DMS53 treated with DMSO at 0.1 percent for 48 hours (cell line): ENCODE results near the gene EML6.
"Not testable (repeated sequence)": the region's sequence is repeated elsewhere in the genome, so short reads cannot be mapped to it uniquely, and the experiment has no call there.

ENCODE experiments used
- DNase-seq: peaks from one replicate; lab custom pipeline; 2025; ENCODE audit not compliant: unreplicated experiment; lab: John Stamatoyannopoulos, UW

Gene EML6

DNA sequence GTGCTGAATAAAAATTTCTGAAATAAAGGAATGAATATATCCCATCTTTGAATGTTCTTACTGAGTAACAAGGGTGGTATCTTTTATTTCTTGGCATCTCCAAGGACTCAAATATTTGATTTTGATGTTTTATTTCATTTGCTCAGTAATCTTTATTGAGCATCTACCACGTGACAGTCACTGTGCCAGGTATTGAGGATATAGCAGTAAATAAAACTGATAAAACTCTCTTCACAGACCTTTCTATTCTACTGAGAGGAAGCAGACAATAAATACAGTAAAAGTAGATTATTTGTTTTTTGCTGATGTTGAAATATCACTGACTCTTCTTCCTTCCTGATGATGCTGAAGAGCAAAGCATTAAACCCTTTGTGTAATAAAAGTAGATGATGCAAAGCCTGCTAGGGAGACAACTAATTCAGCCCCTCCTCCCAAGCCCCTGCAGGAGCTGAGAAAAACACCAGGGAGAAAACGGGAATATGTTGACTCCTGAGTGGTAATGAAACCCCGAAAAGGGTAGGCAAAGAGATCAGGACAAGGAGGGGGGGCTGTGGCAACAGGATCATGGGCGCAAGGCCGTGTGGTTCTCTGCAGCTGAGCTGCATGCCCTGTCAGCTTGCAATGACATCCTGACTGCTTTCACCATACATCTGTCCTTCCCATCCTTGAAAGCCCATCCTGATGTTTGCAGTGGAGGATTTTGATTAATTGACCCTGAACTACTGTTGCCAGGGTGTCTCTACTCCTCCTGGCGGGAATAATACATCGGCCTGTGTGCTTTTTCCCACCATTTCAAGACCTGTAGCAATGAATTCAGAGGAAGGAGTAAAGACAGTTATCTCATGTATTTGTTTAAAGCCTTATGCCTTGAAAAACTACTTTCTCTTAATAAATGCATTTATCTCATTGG lies 117.4 kb downstream of the EML6 start:
- DNase-seq = no peak

- not testable (repeated sequence) for DNase-seq
These were observed 118.0 kb downstream of the EML6 start for GRCh38 chr2:54841500-54841899.

GRCh38 chr2:54845094-54845493 lies 121.6 kb downstream of the EML6 start:
- no peak for DNase-seq

GRCh38 chr2:54845514-54845913 lies 122.1 kb downstream of the EML6 start:
- DNase-seq = no peak

DNA sequence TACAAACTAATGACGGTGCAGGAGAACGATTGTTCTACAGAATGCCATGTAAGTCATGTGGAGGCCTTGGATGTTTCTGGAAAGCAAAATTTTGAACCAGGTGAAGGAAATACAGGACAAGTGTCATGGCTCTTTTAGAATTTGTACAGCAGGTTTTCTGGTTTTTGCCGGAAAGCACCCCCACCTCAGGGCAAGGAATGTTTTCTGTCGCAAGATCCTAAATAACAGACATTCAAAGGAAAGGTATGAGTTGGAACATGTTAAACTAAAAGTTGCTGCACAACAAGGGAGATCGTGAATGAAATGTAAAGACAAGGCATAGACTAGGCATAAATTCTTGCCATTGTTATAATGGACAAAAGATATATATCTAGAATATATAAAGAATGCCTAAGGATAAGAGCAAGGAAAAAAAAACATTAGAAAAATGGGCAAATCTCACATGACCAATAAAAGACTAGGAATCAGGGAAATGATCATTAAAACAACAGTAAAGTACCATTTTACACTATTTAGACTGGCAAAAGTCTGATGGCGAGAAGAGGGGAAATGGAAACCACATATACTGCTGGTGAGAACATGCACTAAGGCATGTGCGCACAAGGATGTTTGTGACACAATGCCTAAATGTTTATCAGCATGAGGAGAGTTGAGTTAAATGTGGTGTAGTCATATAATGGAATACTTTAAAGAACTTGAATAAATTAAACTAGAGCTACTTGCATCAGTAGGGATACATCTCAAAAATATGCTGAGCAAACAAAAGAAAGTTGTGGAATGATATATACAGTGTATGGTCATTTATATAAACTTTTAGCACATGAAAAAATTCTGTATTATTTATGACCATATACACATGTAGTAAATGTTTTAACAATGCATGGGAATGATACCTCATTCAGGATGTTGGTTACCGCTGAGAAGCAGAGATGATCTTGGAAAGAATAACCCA lies 127.0 kb downstream of the EML6 start:
- DNase-seq = no peak

DNA sequence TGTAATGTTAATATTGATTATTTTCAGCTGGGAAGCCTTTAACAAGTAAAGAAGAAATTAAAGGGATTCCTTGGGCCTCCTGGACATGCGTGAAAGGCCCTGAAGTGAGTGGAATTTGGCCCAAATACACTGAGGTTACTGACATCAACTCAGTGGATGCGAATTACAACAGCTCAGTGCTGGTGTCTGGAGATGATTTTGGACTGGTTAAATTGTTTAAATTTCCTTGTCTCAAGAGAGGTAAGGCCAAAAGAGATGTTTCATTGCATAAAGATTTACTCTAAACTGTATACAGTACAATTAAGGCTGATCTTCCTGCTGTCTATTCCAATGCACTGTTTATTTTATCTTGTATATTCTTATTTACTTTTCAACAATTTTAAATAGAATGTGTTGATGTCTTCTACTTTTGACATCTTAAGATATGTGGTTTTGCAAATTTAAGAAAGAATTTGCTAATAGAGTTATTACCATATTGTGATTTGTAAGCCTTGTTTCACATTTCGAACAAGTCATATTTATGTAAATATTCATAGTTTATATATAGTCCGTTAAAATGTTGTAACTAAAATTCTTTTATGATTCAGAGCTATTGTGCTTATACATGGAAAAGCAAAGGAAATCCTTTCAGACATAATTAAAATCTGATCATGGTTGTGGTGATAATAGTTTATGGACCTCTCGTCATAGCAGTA lies 130.3 kb downstream of the EML6 start:
- DNase-seq = no peak

DNA sequence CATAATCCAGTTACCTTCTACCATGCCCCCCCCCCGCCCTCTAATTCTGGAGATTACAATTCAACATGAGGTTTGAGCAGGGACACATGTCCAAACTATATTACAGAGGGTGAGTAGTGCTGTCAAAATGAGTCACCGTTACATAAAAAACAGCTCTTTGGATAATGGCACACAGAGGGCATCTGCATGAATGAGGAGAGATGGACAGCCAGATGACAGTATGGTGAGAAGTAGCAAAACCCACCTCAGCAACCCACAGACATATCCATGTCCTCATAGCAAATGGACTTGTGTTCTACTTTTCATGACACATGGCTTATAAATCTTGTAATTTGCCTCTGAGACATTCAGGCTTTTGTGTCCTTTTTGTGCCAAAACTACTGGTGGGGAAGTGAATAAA lies 132.0 kb downstream of the EML6 start:
- DNase-seq = no peak

GRCh38 chr2:54858021-54858681 lies 134.7 kb downstream of the EML6 start:
- no peak for DNase-seq

DNA sequence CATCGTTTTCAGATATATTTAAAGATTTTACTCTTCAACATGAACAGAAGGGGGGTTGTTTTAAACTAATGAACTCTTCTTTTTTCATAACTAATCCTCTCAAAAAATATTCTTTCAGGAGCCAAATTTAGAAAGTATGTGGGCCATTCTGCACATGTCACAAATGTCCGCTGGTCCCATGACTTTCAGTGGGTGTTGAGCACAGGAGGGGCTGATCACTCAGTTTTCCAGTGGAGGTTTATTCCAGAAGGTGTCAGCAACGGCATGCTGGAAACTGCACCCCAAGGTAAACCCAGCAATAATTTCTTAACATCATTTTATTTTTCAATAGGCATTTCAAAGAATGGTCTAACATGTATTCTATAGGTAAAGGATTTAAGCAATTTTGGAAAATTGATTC lies 136.0 kb downstream of the EML6 start:
- DNase-seq = no peak

DNA sequence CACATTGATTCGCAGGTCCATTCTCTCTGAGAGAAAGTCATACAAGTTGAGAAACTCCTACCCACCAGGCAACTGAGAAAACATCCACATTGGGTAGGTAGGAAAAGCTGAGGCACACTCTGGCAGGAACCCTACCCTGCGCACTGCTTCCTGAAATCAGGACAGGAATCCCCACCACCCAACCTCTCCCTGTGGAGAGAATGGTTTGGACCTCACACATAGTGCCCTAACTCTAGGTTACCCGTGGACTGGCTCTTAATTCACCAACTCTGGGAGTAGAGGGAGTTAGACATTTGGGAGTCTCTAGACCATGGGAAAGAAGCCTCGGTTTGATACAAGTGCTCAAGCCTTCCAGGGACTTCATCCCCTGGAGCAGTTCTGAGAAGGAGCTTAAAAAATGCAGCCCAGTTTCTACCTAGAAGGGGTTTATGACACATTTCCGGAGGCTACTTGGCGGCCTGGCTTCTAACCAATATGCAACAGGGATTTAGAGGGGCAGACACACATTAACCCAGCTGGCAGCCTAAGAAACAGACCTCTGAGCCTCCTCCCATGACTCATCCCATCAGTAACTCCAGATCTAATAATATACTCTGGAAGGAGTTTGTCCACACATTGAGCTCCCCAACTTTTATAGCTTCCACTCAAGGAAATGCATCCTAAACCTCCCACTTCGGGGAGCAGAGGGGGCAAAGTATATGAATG lies 136.7 kb downstream of the EML6 start:
- DNase-seq = no peak

- DNase-seq = no peak
These were observed 138.8 kb downstream of the EML6 start for GRCh38 chr2:54862229-54862628.

DNA sequence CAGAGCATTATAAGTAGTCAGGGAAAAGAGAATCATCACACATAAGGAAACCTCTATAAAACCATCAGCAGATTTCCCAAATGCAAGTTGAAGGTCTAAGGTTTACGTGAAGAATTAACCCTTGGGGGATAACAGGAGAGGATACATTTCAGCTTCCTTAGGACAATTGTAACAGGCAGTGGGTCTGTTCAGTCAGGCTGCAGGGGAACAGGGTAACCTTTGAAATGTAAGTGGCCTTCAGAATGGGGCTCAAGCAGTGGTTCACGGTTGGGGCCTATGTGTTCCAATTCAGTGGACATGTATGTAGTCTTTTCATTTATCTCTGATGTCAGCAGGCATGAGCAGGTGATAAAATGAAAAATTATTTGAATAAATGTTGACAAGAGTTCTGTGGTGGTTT lies 139.3 kb downstream of the EML6 start:
- no peak for DNase-seq

DNA sequence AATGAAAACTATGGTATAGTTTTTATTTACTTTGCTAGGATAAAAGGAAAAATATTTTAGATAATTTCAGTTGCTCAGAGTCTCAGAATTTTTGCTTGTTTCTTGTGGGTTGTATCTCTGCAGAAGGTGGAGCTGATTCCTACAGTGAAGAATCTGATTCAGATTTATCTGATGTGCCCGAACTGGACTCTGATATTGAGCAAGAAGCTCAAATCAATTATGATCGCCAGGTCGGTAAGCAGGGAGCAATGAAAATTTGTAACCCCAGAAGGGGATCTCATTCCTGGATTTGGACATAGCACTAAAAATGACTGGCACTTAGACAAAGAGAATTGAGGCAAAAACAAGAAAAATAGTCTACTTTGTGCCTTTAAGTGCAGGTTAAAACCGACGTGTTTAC lies 140.2 kb downstream of the EML6 start:
- no peak for DNase-seq

DNA sequence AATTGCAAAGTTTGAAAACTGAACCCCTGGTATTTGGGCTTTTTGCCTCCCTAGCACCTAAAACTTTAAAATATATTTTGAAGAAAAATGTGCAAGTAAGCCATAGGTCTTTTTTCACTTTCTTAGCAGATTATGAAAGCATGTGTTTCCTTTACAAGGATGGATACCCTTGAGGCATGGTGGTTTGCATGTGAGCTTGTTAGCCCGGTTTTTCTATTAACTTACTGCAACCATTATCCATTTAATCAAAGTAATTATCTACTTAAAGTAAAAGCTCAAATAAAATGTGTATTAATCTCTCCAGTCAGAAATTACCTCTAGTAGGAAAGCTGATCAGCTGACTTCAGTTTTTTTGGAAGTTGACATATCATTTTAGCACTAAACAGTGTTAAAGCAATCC lies 140.6 kb downstream of the EML6 start:
- DNase-seq = no peak

- no peak for DNase-seq
These were observed 141.3 kb downstream of the EML6 start for GRCh38 chr2:54864727-54865126.

- no peak for DNase-seq
These were observed 142.7 kb downstream of the EML6 start for GRCh38 chr2:54866179-54866578.

- DNase-seq = no peak
These were observed 143.4 kb downstream of the EML6 start for GRCh38 chr2:54866868-54867267.

GRCh38 chr2:54867457-54867856 lies 144.0 kb downstream of the EML6 start:
- DNase-seq = no peak

DNA sequence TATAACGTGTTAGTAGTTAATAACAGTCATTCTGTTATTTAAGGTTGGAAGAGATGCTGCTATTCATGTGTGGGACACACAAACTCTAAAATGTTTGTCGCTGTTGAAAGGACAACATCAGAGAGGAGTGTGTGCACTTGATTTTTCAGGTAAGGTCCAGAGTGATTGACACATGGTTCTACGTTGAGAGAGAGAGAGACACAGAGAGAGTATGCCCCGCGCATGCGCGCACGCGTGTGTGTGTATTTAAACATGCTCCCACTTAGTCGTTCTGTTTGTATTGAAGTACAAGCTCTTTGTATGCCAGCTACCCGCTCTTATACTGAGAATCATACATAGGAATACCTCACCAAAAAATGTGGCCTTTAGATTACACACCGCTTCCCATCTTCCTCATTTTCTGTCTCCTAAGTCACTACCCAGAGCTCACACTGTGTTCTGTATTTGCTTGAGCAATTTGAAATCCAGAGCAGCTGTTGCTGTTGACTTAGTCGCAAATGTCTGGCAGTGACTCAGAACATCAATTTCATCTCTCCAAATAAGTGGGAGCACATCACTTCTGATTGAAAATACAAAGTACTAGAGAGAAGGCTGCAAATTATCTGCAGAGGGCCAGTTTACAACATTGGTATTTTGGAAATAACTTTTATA lies 148.1 kb downstream of the EML6 start:
- peak; percentile 98 for DNase-seq

DNA sequence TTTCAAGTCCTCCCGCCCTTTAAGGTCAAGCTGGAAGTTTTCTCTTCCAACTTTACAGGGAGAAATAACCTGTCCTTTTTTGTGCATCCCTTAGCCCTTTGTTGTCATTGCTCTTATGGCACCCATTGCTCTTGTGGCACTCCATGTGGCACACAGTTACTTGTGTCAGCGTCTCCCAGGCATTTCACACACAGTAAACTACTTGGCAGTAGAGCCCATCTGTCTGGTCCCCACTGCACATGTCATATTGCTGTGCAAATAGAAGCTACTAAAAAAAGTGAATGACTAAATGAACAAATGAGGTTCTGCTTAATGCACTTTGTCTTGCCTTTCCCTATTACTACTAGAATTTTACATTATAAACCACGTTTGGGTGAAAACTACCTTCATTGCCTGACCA lies 149.3 kb downstream of the EML6 start:
- DNase-seq = no peak
